Stimulated activated CD8-positive, alpha-beta memory T cell treated with anti-CD3 and anti-CD28 coated beads, Interleukin-15, amount 100 ng/mL, for 24 hours (primary cell): ENCODE results near the gene ACTR2.
A peak's percentile ranks its signal among the peaks of the same experiment; 100 is the strongest.

Experiments
- DNase-seq: peaks from one replicate; pipeline ENCODE4 v3.0.0-alpha.2; 2020; ENCODE audit warnings: low read depth

The ACTR2 gene

DNA sequence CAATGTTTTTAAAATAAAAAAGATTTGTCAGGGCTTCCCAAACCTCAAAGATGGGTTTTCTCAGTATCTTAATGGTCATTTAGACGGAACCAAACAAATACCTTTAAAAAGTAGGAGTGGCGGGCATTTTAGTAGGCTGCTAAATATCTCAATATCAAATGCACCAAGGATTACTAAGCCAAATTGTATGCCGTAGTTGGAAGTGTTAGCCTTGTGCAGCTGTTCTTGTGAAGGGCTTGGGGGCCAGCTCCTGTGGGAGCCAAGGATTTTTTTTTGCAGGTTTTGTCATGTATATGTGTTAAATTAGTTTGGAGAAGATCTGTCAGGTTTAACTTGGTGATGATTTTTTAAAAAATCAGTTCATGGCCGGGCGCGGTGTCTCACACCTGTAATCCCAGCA lies 52.1 kb downstream of the ACTR2 start:
- no peak for DNase-seq

DNA sequence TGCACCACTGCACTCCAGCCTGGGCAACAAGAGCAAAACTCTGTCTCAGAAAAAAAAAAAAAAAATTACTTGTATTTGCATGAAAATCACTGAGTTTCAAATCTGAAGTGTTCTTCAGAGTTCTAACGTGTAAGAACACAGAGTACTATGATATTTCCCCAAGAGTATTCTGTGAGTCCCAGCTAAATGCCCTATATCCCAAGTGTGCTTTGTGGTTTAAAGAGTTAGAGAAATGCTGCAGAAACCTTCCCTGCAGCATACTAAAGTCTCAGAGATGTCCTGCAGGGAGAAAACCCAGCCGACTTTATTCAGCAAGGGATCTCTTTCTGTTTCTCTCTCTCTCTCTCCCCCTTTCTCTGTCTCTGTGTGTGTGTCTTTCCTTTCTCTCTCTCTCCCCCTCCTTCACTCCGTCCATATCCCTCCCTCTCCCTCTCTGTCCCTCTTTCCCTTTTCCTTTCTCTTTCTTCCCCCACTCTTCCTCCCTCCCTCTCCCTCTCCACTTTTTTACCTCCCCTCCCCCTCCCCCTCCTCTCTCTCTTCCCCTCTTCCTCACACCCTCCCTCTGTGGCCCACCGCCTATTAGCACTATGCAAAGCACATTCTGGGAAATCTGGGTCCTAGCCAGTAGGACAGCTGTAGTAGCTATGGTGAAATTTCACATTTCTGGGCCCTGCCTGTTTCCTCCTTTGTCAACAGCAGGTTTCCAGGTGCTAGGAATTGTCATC lies 54.2 kb downstream of the ACTR2 start:
- DNase-seq = no peak

DNA sequence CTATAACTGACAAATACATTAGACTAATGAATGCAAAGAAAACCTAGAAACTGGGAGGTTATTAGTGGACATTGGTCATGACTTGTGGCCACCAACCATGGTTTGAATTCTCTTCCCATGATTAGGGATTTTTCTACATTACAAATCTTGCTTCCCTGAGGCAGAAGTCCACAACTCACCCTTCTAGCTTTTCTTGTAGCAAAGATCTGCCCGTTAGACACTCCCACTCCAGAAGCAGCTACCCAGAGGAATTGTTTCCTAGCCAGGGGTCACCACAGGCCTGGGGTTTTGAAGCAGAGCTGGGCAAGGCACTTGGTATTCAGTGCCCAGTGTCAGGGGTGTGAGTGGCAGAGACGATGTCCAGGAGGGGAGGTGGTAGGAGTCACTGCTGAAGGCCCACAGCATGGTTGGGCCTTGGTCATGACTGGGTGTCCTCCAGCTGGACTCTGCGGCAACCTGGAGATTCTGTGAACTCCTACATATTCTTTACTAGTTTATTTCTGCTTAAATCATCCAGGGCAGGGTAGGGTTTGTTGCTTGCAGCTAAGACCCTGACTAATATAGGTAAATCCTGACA lies 54.9 kb downstream of the ACTR2 start:
- no peak for DNase-seq

DNA sequence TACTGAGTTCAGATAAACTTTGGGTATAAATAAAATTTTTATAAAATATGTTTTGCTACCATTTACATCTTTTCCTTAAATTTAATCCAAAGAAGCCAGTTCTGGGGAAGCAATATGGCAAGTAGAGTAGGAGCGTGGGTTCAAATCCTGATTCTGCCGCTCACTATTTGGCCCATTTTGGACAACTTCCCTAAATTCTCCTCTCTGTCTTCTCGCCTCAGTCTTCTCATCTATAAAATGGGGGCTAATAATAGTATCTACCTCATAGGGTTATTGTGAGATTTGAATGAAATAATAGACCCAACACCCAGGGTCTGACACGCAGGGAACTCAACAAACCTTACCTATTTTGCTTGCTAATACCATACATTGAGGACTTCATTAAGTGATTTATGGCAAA lies 59.7 kb downstream of the ACTR2 start:
- DNase-seq = no peak

DNA sequence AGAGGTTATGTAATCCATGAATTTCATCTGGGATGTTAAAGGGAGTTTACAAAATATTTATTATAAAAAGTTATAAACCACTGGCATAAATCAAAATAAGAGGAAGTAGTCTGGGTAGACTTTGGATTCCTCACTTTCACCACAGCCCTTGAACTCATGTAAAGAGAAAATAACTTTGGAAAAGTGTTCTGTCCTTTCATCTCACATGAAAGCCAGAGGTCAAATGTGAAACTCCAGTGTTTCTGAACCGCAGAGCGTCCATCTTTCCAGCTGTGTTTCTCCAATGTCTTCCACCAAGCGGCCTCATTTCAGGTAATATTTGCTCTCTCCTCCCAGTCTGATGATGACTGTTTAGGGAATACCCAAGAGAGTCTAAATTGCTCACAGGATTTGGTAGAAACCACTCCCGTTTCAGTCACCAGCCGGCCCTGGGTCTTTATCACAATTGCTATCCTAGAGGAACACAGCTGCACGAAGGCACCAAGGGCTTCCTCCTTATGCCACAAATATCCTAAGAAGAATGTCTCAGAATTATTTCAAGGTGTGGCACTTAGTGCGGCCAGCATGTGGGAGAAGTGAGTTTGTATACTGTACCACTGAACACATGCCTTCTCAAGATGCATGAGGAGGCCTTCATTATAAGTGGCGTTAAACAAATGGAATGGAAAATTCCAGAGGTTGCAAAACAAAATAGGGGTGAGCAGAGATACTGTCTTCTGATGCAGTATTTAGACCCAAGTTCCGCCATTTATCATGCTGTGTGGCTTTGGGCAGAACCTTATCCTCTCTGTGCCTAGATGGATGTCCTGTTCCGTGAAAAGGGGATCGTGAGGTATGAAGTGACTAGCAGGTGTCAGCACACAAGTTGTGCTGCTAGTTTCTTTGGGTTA lies 63.8 kb downstream of the ACTR2 start:
- DNase-seq = no peak

DNA sequence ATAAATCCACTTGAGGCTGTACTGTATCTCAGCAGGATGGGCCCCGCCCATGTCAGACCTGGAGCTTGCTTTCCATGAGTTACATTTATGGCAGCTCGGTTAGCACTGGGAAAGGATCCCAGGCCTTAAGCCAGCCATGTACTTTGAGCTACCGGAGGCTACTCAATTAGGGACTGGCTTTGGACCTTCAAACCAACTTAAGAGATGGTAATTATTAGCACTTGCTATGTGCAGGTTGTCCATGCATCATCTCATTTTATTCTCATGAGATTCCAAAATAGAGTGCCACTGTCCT lies 64.4 kb downstream of the ACTR2 start:
- no peak for DNase-seq

DNA sequence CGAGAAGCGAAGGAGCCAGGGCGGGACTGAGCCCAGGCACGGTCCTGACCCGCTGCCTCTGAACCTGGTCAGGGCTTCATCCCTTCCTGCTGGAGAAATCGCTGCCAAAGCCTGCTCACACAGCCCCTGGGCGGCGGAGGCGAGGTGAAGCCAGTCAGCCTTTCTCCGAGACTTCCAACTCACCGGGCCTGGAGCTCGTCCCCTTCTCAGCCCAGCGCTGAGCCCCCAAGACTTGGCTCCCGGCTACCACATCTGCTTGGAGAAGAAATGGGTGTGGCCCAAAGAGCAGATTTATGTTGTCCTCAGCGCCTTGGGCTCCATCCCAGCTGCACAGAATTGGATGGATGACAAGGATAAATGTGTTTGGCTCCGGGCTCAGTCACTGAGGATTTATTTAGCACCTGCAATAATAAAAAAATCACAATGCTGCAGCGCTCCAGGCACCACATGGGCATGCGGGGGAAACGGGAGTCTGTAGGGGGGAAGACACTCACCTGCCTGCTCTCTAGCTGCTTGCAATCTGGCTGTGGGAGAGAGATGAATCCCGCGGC lies 64.9 kb downstream of the ACTR2 start:
- DNase-seq = no peak

DNA sequence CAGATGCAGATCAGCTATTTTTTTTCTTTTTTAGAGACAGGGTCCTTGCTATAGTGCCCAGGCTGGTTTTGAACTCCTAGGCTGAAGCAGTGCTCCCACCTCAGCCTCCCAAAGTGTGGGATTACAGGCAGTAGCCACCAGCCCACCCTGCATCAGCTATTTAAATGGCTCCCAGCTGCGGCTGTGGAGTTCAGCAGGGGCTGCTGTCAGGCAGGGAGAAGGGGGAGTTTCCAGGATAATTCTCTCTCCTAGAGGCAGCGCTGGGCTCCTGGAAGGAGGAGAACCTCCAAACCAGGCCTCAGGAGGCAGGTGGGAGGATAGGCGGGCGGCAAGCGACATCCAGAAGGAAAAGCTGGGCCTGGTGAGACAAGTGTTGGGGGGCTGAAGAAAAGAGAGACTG lies 65.7 kb downstream of the ACTR2 start:
- no peak for DNase-seq

DNA sequence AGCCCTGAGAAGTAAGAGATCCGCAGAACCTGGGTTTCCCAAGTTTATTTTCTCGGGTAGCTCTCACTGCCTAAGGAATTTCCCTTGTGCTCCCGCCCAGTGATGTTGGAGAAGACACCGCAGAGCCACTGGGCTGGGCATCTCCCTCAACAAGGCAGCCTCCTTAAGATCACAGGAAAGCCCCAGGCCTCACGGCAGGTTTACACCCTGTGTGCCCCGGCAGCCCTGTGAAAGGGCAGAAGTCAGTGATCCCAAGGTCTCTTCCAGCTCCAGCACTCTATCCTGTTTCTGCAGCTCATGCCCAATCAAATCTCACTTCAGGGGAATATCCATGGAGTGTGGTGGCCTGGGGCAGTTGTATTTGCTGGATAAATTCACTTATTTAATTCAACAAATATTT lies 66.5 kb downstream of the ACTR2 start:
- no peak for DNase-seq

DNA sequence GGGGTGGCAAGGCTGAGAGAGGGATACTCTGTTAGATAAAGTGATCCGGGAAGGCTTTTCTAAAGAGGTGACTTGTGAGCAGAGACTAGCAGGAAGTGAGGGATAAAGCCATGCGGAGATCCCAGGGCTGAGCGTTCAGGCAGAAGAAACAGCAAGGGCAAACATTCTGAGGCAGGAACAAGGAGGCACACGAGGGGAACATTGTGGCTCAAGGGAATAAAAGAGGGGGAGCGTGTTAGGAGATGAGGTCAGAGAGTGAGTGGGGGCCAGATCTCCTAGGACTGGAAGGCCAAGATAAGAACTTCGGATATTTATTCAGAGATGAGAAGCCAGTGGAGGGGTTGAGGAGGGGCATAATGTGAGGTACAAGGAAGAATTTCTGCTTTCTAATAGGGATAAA lies 67.1 kb downstream of the ACTR2 start:
- DNase-seq = no peak

DNA sequence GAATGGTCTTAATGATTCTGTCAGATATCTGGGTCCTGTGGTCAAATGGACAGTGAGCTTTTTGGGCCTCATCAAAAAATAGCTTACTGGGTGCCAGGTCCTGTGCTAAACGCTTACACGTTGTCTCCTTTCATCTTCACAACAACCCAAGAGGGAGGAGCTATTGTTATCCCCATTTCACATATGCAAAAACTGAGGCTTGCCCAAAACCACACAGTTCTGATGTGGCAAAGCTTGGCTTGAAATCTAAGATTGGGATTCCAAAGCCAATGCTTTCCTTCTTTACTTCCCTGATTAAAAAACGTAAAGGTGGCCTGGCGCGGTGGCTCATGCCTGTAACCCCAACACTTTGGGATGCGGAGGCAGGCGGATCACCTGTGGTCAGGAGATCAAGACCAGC lies 69.3 kb downstream of the ACTR2 start:
- DNase-seq = no peak

DNA sequence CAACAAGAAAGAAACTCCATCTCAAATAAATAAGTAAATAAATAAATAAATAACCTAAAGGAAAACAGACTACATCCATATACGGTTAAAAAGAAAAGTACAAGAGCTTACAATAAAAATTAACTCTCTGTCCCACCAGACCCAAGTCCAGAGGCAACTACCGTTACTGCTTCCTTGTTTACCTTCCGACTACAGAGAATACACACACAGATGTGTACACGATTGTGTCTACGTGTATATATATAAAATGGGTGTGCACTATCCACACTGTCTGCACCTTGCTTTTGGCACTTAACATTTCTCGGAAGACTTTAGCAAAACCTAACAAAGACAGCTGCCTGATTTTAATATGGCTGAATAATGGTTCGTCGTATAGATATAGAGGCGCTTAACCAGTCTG lies 69.9 kb downstream of the ACTR2 start:
- no peak for DNase-seq

DNA sequence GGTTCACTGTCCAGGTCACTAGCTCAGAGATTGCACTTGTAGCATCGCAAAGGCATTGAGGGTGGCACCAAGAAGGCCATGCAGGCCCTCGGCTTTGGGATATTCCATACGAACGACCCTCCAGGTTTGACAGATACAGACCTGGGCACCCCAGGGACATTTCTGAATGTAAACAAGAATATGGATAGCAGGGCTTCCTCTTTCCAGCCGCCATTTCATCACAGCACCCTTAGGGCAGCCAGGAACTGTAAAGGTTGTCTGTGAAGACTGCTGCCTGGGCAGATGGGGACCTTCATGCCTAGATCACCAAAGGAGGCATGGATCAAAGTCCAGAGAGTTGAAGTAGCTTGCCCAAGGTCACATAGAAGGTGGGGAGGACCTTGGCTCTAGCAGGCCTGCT lies 70.5 kb downstream of the ACTR2 start:
- no peak for DNase-seq

DNA sequence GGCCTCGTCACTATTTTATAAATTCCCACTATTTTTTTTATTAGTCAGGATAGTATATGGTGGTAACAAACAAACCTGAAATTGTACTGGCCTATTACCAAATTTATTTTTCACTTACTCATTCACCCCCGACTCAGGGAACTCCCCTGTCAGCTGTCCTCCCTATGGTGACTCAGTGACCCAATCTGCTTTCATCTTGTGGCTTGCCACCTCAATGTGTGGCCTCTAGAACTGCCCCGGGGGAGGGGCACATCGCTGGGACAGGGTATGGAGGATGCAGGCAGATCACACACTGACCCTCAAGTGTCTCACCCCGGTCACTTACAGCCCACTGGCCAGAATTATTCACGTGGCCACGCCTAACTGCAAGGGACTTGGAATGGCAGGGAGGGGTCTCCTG lies 71.6 kb downstream of the ACTR2 start:
- no peak for DNase-seq

DNA sequence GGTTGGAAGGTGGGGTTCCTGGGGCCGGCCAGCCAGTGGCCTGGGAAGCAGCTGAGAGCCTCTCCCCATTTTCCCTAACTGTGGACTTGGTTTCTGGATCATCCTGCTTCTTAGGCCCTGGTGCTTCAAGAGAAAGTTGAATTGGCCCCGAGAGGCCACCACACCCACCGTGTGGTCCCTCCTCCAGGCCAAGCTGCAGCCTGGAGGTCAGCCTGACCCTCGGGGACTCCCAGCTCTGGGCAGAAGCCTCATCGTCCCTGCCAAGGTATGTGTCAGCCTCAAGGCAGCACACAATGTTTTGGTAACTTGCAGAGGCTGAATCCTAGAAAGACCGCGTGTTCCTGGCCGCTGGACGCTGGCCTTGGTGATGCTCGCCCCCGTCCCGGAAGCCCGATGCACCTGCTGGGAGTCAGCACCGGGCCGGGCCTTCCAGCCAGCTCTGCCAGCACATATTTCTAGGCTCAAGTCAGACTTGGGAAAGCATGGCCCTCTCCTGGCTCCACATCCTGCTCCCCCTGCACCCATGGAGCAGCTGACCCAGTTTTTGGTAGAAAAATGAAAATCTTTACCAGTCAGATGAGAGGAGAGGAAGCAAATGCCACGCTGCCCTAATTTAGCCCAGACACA lies 72.6 kb downstream of the ACTR2 start:
- no peak for DNase-seq

DNA sequence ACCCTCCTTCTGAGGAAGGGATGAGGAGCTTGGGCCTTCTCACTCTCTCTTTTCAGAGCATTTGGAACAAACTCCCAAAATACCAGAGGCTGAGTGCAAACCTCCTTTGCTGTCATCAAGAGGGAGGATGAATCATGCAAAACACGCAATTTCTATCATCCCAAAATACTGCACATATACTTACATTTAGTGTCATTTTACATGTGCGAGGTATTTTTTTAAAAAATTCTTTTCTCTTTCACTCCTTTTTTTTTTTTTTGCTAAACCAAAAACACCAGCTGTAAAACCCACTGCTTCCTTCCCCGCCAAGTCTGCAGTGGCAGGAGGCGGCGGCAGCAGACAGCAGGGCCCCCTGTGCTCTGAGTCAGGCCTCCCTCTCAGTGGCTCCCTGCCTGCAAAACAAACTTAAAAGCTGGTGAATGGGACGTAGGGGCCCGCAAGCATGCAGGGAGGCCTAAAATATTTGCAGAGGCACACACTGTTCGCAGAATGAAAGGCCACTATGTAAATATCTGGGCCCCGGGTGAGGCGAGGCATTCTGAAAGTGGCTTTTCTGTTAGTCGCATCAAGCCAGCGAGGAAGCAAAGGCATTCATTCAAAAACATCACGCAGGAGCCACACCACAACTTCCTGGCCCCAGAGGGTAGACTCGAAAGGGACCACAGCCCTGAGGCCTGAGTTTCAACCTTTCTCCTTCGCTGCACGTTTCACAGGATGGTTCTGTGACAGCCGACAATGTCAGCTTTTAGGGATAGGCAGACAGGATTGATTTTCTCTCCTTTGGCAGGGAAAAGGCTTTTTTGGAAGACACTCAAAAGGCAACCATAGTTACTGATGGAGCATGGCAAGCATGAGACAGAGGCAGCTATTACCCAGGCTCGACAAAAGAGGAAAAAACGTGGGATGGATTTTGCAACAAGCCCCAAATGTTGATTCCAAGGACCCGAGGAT lies 73.4 kb downstream of the ACTR2 start:
- DNase-seq = peak; percentile 22

DNA sequence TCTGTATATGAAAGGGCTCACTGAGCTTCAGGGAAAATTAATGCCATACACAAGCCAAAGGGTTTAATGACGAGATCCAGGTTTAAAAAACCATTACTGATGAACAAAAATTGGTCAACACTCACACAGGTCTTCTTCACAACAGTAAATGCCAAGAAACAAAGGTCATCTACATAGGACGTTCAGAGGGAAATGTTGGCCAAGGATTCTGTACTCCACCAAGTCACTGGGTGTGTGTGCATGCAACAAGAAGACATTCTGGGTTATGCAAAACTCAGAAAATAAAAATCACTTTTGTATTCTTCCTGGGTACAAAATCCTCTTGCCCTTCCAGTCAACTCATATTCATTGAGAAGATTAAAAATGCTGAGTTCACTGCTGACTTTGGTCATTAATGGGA lies 78.3 kb downstream of the ACTR2 start:
- no peak for DNase-seq

DNA sequence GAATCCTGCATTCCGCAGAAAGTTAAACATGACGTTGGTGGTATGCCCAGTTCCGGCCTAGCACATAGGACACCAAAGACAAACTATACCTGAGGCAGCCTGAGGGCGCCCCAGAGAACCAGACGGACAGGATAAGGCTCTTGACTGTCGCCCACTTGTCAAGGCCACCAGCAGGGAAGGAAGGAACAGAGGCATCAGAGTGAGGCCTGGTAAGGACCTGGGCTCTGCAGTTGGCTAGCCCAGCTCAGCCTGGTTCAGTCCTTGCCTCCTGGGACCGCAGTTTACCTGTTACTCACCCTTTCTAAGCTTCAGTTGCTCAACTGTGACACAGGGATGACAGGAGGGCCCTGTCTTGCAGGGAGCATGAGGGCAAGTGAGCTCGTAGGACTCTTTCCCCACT lies 82.1 kb downstream of the ACTR2 start:
- no peak for DNase-seq

DNA sequence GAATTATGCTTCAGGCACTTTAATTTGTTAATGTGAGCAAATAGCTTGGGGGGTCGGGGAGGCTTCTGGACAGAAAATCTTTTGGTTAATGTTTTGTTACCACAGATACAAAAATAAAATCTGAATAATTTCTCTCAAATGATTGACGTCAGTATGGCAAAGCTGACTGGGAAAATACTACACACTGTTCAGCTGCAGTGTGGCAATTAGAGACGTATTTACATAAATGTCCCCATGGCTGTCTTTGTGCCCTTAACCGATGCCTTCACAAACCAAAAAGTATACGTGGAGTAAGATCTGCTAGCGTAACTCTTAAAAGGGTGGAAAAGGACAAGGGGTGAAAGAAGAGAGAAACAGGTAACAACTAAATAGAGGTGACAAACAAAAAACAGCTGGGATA lies 83.4 kb downstream of the ACTR2 start:
- DNase-seq = no peak

DNA sequence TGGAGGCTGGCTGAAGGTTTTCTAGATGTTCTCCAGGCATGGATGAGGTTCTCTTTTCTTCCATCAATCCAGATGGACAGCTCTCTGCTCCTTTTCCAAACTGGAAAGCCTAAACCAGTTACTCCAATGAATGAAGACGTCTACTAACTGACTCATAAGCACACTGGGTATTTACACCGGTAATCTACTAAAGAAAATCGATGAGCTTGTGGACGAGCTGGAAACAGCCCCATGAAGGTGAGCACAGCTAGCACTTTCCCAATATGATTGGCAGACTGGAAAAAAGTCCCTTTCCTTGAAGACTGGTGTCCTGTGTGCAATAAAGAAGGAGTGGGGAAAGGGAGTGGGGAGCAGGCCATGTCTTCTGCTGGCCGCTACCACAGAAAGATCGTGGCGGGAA lies 84.0 kb downstream of the ACTR2 start:
- no peak for DNase-seq

DNA sequence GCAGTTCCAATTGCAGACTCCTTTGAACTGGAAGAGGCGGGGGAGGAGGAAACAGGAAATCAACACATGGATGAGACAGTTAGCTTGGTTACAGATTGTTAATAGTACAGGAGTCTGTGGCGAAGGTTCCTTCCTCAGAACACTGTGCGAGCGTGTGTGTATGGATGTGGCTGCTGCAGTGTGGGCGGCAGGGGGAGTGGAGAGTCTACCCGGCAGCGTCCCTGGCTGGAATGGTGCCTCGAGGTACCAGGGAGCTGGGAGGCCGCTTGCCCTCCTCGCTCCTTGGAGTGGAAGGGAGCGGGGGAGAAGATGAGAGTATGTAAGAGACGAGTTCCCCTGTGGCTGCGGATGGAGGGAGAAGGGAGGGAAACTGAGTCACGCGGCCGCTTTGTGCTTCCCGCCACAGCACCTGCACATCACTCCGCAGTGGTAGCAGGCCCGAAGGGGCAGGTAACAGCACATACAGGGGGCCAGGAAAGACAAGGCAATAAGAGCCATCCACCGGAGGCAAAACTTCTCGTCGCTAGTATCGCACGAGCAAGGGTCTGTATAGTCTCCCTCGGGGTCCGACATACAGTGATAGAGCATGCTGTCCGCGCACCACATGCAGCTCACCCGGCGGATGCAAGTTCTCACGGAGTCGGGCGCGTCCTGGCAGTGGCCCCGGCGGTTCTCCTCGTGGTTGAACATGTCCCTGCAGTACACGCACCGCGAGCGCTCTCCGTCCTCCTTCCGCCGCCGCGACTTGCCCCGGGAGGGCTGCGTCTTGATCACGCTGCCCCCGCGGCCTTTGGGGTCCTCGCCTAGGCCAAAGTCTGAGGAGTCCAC lies 85.7 kb downstream of the ACTR2 start:
- DNase-seq = no peak
